ENCODE data around the gene ZDHHC18.

The ZDHHC18 gene, protein sequence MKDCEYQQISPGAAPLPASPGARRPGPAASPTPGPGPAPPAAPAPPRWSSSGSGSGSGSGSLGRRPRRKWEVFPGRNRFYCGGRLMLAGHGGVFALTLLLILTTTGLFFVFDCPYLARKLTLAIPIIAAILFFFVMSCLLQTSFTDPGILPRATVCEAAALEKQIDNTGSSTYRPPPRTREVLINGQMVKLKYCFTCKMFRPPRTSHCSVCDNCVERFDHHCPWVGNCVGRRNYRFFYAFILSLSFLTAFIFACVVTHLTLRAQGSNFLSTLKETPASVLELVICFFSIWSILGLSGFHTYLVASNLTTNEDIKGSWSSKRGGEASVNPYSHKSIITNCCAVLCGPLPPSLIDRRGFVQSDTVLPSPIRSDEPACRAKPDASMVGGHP

DNA sequence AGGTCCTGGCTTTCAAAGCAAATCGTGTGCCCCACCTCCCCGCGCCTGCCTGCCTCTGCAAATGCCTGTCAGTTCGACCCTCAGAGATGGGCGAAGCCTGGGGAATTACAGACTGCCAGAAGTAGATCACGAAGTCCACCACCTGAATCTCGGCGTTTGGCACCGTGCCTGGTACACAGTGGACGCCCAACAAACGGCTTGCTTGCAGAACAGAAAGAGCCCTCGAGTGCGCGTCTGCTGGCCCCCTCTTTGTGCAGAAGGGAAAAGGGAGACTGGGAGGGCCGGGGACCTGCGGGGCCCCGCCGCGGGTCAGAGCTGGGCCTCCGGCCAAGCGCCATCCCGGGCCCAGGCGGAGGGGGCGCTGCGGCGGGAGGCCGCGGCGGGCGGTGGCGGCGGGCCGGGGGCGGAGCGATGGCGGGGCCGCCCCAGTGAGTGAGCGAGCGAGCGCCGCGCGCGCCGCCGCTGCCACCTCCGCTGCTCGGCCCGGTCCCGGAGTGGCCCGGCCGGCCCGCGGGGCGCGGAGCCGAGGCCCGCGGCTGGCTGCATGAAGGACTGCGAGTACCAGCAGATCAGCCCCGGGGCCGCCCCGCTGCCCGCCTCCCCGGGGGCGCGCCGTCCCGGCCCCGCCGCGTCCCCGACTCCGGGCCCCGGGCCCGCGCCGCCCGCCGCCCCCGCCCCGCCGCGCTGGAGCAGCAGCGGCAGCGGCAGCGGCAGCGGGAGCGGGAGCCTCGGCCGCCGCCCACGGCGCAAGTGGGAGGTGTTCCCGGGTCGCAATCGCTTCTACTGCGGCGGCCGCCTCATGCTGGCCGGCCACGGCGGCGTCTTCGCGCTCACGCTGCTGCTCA is at the start of gene ZDHHC18:
Gene ZDHHC18 (plus strand): TSS at position 428 of the 845 bp plus-strand sequence. CDS start 117 bp downstream, at position 545.
- H3K27ac ChIP-seq (ENCODE audit: low read length): peak within 1 kb of the TSS; percentile 34
- H4K20me1 ChIP-seq (ENCODE audit: insufficient read depth, low read length): peaks cover 7% of the 10 kb centered on the region
- H3K4me2 ChIP-seq (ENCODE audit: low read length): peak within 1 kb of the TSS; percentile 97
- TF ChIP-seq EZH2phosphoT487 (IDR thresholded peaks at IDR 0.05; ENCODE audit: low read depth) (no peak), CTCF (IDR thresholded peaks at IDR 0.05; ENCODE audit: low read depth, low read length) (peak; percentile 24)
- H3K27me3 ChIP-seq (ENCODE audit: low read depth, low read length): no peaks in the 10 kb centered on the region
- peaks cover 22% of the 10 kb centered on the region for H3K4me1 ChIP-seq (ENCODE audit: low read length)
- H3K9me3 ChIP-seq (ENCODE audit: insufficient read depth, low read length): no peaks in the 10 kb centered on the region
- peaks cover 17% of the 10 kb centered on the region for H3K36me3 ChIP-seq (replicated peaks; ENCODE audit: low read depth, low read length)
- H3K4me3 ChIP-seq (ENCODE audit: low read length): peak within 1 kb of the TSS; percentile 97
- peaks cover 50% of the 10 kb centered on the region for H3K79me2 ChIP-seq (ENCODE audit: low read length)
- peak within 1 kb of the TSS; percentile 91 for H3K9ac ChIP-seq (ENCODE audit: low read length)
- H2AFZ ChIP-seq (ENCODE audit: low read depth, low read length): peak within 1 kb of the TSS; percentile 98

DNA sequence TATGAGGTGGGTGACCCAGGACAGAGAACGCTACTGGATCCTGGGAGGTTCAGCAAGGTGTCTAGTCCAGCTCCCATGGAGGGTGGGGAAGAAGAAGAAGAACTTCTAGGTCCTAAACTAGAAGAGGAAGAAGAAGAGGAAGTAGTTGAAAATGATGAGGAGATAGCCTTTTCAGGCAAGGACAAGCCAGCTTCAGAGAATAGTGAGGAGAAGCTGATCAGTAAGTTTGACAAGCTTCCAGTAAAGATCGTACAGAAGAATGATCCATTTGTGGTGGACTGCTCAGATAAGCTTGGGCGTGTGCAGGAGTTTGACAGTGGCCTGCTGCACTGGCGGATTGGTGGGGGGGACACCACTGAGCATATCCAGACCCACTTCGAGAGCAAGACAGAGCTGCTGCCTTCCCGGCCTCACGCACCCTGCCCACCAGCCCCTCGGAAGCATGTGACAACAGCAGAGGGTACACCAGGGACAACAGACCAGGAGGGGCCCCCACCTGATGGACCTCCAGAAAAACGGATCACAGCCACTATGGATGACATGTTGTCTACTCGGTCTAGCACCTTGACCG is 47.3 kb upstream of the ZDHHC18 start:
- no peaks in the 10 kb centered on the region for H3K27me3 ChIP-seq (ENCODE audit: low read depth, low read length)
- H3K79me2 ChIP-seq (ENCODE audit: low read length): peaks cover 14% of the 10 kb centered on the region
- no peaks in the 10 kb centered on the region for H3K9me3 ChIP-seq (ENCODE audit: insufficient read depth, low read length)
- peaks cover 62% of the 10 kb centered on the region for H3K36me3 ChIP-seq (replicated peaks; ENCODE audit: low read depth, low read length)
- no peak overlapping the region for H3K27ac ChIP-seq (ENCODE audit: low read length)
- no peaks in the 10 kb centered on the region for H3K4me1 ChIP-seq (ENCODE audit: low read length)
- H4K20me1 ChIP-seq (ENCODE audit: insufficient read depth, low read length): no peaks in the 10 kb centered on the region
- H3K4me2 ChIP-seq (ENCODE audit: low read length): no peak overlapping the region
- no peak overlapping the region for H2AFZ ChIP-seq (ENCODE audit: low read depth, low read length)
- TF ChIP-seq CTCF (IDR thresholded peaks at IDR 0.05; ENCODE audit: low read depth, low read length): no peak
- TF ChIP-seq EZH2phosphoT487 (IDR thresholded peaks at IDR 0.05; ENCODE audit: low read depth): no peak
- H3K9ac ChIP-seq (ENCODE audit: low read length): no peak overlapping the region
- no peak overlapping the region for H3K4me3 ChIP-seq (ENCODE audit: low read length)

DNA sequence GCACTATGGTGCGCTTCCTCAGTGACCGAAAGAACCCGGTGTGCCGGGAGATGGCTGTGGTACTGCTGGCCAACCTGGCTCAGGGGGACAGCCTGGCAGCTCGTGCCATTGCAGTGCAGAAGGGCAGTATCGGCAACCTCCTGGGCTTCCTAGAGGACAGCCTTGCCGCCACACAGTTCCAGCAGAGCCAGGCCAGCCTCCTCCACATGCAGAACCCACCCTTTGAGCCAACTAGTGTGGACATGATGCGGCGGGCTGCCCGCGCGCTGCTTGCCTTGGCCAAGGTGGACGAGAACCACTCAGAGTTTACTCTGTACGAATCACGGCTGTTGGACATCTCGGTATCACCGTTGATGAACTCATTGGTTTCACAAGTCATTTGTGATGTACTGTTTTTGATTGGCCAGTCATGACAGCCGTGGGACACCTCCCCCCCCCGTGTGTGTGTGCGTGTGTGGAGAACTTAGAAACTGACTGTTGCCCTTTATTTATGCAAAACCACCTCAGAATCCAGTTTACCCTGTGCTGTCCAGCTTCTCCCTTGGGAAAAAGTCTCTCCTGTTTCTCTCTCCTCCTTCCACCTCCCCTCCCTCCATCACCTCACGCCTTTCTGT is 46.0 kb upstream of the ZDHHC18 start:
- no peak for TF ChIP-seq CTCF (IDR thresholded peaks at IDR 0.05; ENCODE audit: low read depth, low read length)
- no peak for TF ChIP-seq EZH2phosphoT487 (IDR thresholded peaks at IDR 0.05; ENCODE audit: low read depth)
- no peak overlapping the region for H3K27ac ChIP-seq (ENCODE audit: low read length)
- no peaks in the 10 kb centered on the region for H4K20me1 ChIP-seq (ENCODE audit: insufficient read depth, low read length)
- no peak overlapping the region for H2AFZ ChIP-seq (ENCODE audit: low read depth, low read length)
- H3K79me2 ChIP-seq (ENCODE audit: low read length): peaks cover 14% of the 10 kb centered on the region
- no peak overlapping the region for H3K9ac ChIP-seq (ENCODE audit: low read length)
- peaks cover 52% of the 10 kb centered on the region for H3K36me3 ChIP-seq (replicated peaks; ENCODE audit: low read depth, low read length)
- no peak overlapping the region for H3K4me2 ChIP-seq (ENCODE audit: low read length)
- H3K4me3 ChIP-seq (ENCODE audit: low read length): no peak overlapping the region
- H3K27me3 ChIP-seq (ENCODE audit: low read depth, low read length): no peaks in the 10 kb centered on the region
- no peaks in the 10 kb centered on the region for H3K9me3 ChIP-seq (ENCODE audit: insufficient read depth, low read length)
- peaks cover 9% of the 10 kb centered on the region for H3K4me1 ChIP-seq (ENCODE audit: low read length)

All from OCI-LY3 (cell line).